HCT116 (cell line): ENCODE data around the gene CPSF2.

Experiments used
- ATF3 ChIP-seq: IDR thresholded peaks from 2 replicates; pipeline ENCODE4 v1.6.1; 2012
- CEBPB ChIP-seq: IDR thresholded peaks from 2 replicates; pipeline ENCODE4 v1.6.1; 2012; ENCODE audit warnings: low read depth
- CTCF ChIP-seq, 3 experiments: fragments of 200-600 bp in 1 of 3; sonication (generic) in 1 of 3; IDR thresholded peaks in 2 of 3; conservative IDR thresholded peaks in 1 of 3; 2 replicates each; pipeline ENCODE4 v1.5.1; 2012 to 2017; ENCODE audit warnings: low read depth in 2 of 3, low read length in 2 of 3, antibody characterized with exemption in 1 of 3, borderline replicate concordance in 1 of 3, control low read depth in 1 of 3, mild to moderate bottlenecking in 1 of 3, mixed read lengths in 1 of 3, mixed run types in 1 of 3, moderate library complexity in 1 of 3; ENCODE audit not compliant: insufficient read depth in 1 of 3
- EZH2 ChIP-seq: fragments of 200-600 bp; sonication (generic); IDR thresholded peaks from 2 replicates; pipeline ENCODE4 v1.6.1; 2017; ENCODE audit warnings: antibody characterized with exemption, mixed run types
- EZH2phosphoT487 ChIP-seq: fragments of 200-600 bp; IDR thresholded peaks from 2 replicates; pipeline ENCODE4 v1.6.1; 2018; ENCODE audit warnings: antibody characterized with exemption, borderline replicate concordance
- JUND ChIP-seq: IDR thresholded peaks from 2 replicates; pipeline ENCODE4 v1.6.1; 2012
- MAX ChIP-seq: IDR thresholded peaks from 2 replicates; pipeline ENCODE4 v1.6.1; 2012
- POLR2A ChIP-seq: IDR thresholded peaks from 2 replicates; pipeline ENCODE4 v1.7.0; 2011; ENCODE audit warnings: borderline replicate concordance; ENCODE audit not compliant: insufficient read depth, insufficient read length; ENCODE audit errors: extremely low read depth
- POLR2AphosphoS5 ChIP-seq: IDR thresholded peaks from 2 replicates; pipeline ENCODE4 v1.6.1; 2011; ENCODE audit warnings: mild to moderate bottlenecking, low read depth, low read length, moderate library complexity
- REST ChIP-seq: IDR thresholded peaks from 2 replicates; pipeline ENCODE4 v1.6.1; 2012; ENCODE audit warnings: low read depth
- SIN3A ChIP-seq: IDR thresholded peaks from 2 replicates; pipeline ENCODE4 v1.6.1; 2012; ENCODE audit warnings: low read depth
- SP1 ChIP-seq: IDR thresholded peaks from 2 replicates; pipeline ENCODE4 v1.6.1; 2012; ENCODE audit warnings: low read depth
- SRF ChIP-seq: IDR thresholded peaks from 2 replicates; pipeline ENCODE4 v1.6.1; 2012; ENCODE audit warnings: low read depth

- TF ChIP-seq CTCF (IDR thresholded peaks at IDR 0.05 in 2 of 3, conservative IDR thresholded peaks at IDR 0.05 in 1 of 3; ENCODE audit: borderline replicate concordance in 1 of 3, insufficient read depth in 1 of 3, low read depth in 2 of 3, low read length in 2 of 3) (no peak), SRF (no peak), MAX (no peak), EZH2 (no peak), CEBPB (no peak), POLR2A (no peak), ATF3 (no peak), SIN3A (no peak), POLR2AphosphoS5 (no peak), SP1 (no peak), EZH2phosphoT487 (no peak), JUND (no peak), REST (no peak)
Observed at GRCh38 chr14:92203116-92203515, 81.3 kb downstream of the CPSF2 start.
